ENCODE measurements around the gene METTL5.
"Not testable (repeated sequence)": the region's sequence is repeated elsewhere in the genome, so short reads cannot be mapped to it uniquely, and the experiment has no call there.

DNA sequence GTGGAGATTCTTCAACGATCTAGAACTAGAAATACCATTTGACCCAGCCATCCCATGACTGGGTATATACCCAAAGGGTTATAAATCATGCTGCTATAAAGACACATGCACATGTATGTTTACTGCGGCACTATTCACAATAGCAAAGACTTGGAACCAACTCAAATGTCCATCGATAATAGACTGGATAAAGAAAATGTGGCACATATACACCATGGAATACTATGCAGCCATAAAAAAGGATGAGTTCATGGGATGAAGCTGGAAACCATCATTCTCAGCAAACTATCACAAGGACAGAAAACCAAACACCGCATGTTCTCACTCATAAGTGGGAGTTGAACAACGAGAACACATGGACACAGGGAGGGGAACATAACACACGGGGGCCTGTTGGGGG is 7.3 kb downstream of the METTL5 start:
- TF ChIP-seq YY1 (IDR thresholded peaks at IDR 0.05; ENCODE audit: insufficient read depth, insufficient read length); ZNF274 (IDR thresholded peaks at IDR 0.05; ENCODE audit: low read depth, low read length): not testable (repeated sequence)
